H1 (cell line): ENCODE data around the gene ZBTB7B. TPM values are rescaled to one million over a fixed set of nuclear protein-coding genes. Genes with fewer than 3 reads are reported as not detected.

Experiments used
- BRCA1 ChIP-seq: IDR thresholded peaks from 2 replicates; pipeline ENCODE4 v1.6.1; 2012; ENCODE audit warnings: low read depth, low read length, improper control_type of control experiment
- EP300 ChIP-seq, 2 experiments: IDR thresholded peaks; 1 replicate in 1 of 2; 2 replicates in 1 of 2; pipeline ENCODE4 v1.6.1; 2011 to 2012; ENCODE audit warnings: low read depth in 2 of 2, low read length in 2 of 2, mild to moderate bottlenecking in 2 of 2, borderline replicate concordance in 1 of 2, inconsistent platforms in 1 of 2, moderate library complexity in 1 of 2
- KDM5A ChIP-seq: fragments of 200-600 bp; IDR thresholded peaks from 2 replicates; pipeline ENCODE4 v1.7.1; 2012; ENCODE audit warnings: mild to moderate bottlenecking, low read length, inconsistent platforms, mixed read lengths
- SP1 ChIP-seq: IDR thresholded peaks from 2 replicates; pipeline ENCODE4 v1.6.1; 2011; ENCODE audit warnings: low read depth, low read length
- TAF7 ChIP-seq: optimal IDR thresholded peaks from 2 replicates; pipeline ENCODE3; 2011; ENCODE audit warnings: low read depth, mild to moderate bottlenecking, inconsistent platforms, low read length, moderate library complexity, borderline replicate concordance
- polyA plus RNA-seq, 7 experiments: library from polyadenylated mRNA; depleted of rRNA in 3 of 7; stranded (reverse) in 5 of 7; unstranded in 2 of 7; fragments of >200 nt in 5 of 7; fragments of 200-250 nt in 2 of 7; gene quantifications; 1 replicate in 5 of 7; 2 replicates in 1 of 7; 4 replicates in 1 of 7; pipeline versions ENCODE4 v1.2.1 to v1.2.3, GENCODE V29; 2011 to 2013; ENCODE audit warnings: missing spikeins in 2 of 7, mixed read lengths in 2 of 7
- total RNA-seq: library from RNA; stranded (reverse); fragmentation: NEBNext Ultra II Directional; extraction: Animal tissue kit (Norgen Biotek cat#: 25700); gene quantifications from 2 replicates; pipeline ENCODE4 v1.2.1, GENCODE V29; 2021
- TF ChIP-seq, protein P1 (sequence below): fragments of 300-600 bp; sonication (generic); IDR thresholded peaks from 2 replicates; pipeline ENCODE4 v1.7.1; 2012; ENCODE audit warnings: low read length, moderate library complexity, mild to moderate bottlenecking, inconsistent platforms; ENCODE audit not compliant: insufficient replicate concordance
- TF ChIP-seq, protein P2 (sequence below): IDR thresholded peaks from 2 replicates; pipeline ENCODE4 v1.6.1; 2011; ENCODE audit warnings: low read length, improper control_type of control experiment
- TF ChIP-seq, protein P3 (sequence below): IDR thresholded peaks from 2 replicates; pipeline ENCODE4 v1.6.1; 2012; ENCODE audit warnings: inconsistent platforms

ZBTB7B gene
- total and polyA plus RNA-seq, 2 of the 8 experiments (the other 6 are each of a cell fraction or from before 2014, with no cell fraction given) = 24.5 to 36.9 TPM

DNA sequence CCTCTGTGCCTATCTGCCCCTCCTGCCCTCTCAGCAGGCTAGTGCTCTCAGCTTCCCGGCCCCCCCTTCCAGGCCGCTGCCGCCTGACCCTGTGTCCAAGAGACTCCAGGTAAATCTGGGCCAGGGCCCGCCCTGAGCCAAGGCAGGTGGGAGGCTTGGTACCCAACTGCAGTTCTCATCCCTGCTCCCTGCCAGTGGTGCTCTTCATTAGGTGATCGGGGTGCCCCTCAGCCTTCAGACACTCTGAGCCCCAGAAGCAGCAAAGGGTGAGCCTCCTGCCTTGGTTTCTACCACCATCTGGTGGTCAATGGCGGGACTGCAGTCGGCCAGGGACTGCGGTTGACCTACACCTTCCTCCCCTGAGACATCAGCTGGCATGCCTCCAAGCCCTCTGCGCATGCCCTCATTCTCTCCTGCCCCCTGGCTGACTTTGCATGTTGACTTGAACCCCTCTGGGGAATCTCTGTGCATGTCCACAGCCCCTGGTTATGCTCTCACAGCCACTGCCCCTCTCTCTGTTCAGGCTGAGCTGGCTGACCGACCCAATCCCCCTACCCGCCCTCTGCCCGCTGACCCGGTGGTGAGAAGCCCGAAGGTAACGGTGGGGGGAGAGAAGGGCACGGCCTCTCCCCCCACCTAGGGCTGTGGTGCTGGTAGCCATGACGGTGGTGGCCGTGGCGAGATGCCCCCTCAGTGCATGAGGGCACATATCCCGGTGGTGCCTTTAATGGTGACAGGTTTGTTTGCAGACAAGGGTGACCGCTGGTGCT is 59.0 kb downstream of the ZBTB7B start (continued):
- TF ChIP-seq, protein P1, sequence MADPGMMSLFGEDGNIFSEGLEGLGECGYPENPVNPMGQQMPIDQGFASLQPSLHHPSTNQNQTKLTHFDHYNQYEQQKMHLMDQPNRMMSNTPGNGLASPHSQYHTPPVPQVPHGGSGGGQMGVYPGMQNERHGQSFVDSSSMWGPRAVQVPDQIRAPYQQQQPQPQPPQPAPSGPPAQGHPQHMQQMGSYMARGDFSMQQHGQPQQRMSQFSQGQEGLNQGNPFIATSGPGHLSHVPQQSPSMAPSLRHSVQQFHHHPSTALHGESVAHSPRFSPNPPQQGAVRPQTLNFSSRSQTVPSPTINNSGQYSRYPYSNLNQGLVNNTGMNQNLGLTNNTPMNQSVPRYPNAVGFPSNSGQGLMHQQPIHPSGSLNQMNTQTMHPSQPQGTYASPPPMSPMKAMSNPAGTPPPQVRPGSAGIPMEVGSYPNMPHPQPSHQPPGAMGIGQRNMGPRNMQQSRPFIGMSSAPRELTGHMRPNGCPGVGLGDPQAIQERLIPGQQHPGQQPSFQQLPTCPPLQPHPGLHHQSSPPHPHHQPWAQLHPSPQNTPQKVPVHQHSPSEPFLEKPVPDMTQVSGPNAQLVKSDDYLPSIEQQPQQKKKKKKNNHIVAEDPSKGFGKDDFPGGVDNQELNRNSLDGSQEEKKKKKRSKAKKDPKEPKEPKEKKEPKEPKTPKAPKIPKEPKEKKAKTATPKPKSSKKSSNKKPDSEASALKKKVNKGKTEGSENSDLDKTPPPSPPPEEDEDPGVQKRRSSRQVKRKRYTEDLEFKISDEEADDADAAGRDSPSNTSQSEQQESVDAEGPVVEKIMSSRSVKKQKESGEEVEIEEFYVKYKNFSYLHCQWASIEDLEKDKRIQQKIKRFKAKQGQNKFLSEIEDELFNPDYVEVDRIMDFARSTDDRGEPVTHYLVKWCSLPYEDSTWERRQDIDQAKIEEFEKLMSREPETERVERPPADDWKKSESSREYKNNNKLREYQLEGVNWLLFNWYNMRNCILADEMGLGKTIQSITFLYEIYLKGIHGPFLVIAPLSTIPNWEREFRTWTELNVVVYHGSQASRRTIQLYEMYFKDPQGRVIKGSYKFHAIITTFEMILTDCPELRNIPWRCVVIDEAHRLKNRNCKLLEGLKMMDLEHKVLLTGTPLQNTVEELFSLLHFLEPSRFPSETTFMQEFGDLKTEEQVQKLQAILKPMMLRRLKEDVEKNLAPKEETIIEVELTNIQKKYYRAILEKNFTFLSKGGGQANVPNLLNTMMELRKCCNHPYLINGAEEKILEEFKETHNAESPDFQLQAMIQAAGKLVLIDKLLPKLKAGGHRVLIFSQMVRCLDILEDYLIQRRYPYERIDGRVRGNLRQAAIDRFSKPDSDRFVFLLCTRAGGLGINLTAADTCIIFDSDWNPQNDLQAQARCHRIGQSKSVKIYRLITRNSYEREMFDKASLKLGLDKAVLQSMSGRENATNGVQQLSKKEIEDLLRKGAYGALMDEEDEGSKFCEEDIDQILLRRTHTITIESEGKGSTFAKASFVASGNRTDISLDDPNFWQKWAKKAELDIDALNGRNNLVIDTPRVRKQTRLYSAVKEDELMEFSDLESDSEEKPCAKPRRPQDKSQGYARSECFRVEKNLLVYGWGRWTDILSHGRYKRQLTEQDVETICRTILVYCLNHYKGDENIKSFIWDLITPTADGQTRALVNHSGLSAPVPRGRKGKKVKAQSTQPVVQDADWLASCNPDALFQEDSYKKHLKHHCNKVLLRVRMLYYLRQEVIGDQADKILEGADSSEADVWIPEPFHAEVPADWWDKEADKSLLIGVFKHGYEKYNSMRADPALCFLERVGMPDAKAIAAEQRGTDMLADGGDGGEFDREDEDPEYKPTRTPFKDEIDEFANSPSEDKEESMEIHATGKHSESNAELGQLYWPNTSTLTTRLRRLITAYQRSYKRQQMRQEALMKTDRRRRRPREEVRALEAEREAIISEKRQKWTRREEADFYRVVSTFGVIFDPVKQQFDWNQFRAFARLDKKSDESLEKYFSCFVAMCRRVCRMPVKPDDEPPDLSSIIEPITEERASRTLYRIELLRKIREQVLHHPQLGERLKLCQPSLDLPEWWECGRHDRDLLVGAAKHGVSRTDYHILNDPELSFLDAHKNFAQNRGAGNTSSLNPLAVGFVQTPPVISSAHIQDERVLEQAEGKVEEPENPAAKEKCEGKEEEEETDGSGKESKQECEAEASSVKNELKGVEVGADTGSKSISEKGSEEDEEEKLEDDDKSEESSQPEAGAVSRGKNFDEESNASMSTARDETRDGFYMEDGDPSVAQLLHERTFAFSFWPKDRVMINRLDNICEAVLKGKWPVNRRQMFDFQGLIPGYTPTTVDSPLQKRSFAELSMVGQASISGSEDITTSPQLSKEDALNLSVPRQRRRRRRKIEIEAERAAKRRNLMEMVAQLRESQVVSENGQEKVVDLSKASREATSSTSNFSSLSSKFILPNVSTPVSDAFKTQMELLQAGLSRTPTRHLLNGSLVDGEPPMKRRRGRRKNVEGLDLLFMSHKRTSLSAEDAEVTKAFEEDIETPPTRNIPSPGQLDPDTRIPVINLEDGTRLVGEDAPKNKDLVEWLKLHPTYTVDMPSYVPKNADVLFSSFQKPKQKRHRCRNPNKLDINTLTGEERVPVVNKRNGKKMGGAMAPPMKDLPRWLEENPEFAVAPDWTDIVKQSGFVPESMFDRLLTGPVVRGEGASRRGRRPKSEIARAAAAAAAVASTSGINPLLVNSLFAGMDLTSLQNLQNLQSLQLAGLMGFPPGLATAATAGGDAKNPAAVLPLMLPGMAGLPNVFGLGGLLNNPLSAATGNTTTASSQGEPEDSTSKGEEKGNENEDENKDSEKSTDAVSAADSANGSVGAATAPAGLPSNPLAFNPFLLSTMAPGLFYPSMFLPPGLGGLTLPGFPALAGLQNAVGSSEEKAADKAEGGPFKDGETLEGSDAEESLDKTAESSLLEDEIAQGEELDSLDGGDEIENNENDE = no peak
- TF ChIP-seq EP300 (IDR thresholded peaks at IDR 0.05; ENCODE audit: borderline replicate concordance in 1 of 2, low read depth in 2 of 2, low read length in 2 of 2) (no peak), BRCA1 (no peak), KDM5A (no peak), TAF7 (no peak), SP1 (no peak)
- TF ChIP-seq, protein P2, sequence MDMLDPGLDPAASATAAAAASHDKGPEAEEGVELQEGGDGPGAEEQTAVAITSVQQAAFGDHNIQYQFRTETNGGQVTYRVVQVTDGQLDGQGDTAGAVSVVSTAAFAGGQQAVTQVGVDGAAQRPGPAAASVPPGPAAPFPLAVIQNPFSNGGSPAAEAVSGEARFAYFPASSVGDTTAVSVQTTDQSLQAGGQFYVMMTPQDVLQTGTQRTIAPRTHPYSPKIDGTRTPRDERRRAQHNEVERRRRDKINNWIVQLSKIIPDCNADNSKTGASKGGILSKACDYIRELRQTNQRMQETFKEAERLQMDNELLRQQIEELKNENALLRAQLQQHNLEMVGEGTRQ = no peak
- TF ChIP-seq, protein P3, sequence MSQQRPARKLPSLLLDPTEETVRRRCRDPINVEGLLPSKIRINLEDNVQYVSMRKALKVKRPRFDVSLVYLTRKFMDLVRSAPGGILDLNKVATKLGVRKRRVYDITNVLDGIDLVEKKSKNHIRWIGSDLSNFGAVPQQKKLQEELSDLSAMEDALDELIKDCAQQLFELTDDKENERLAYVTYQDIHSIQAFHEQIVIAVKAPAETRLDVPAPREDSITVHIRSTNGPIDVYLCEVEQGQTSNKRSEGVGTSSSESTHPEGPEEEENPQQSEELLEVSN = no peak
